KMS-11 (cell line): ENCODE measurements around the gene ADCY3.

Experiments used
- H2AFZ ChIP-seq: fragments of 200-600 bp; sonication (generic); 2 replicates; pipeline ENCODE4 v1.6.1; 2016; ENCODE audit warnings: antibody characterized with exemption, mixed run types, low read depth
- H3K27ac ChIP-seq: fragments of 200-600 bp; sonication (generic); 2 replicates; pipeline ENCODE4 v1.6.1; 2016; ENCODE audit warnings: mild to moderate bottlenecking, mixed run types
- H3K27me3 ChIP-seq: fragments of 200-600 bp; sonication (generic); 2 replicates; pipeline ENCODE4 v1.6.1; 2017; ENCODE audit warnings: mild to moderate bottlenecking, low read depth, mixed run types, moderate library complexity; ENCODE audit not compliant: insufficient read depth
- H3K36me3 ChIP-seq: fragments of 200-600 bp; sonication (generic); 2 replicates; pipeline ENCODE4 v1.6.1; 2017; ENCODE audit warnings: mild to moderate bottlenecking, mixed run types; ENCODE audit not compliant: insufficient read depth
- H3K4me1 ChIP-seq: fragments of 200-600 bp; sonication (generic); 2 replicates; pipeline ENCODE4 v1.6.1; 2016; ENCODE audit warnings: mild to moderate bottlenecking, low read depth, mixed run types; ENCODE audit not compliant: poor library complexity, severe bottlenecking
- H3K4me2 ChIP-seq: fragments of 200-600 bp; sonication (generic); 2 replicates; pipeline ENCODE4 v1.7.0; 2016; ENCODE audit warnings: mild to moderate bottlenecking, mixed run types
- H3K4me3 ChIP-seq: fragments of 200-600 bp; sonication (generic); IDR thresholded peaks from 2 replicates; pipeline ENCODE4 v1.6.1; 2017; ENCODE audit warnings: low read depth, low read length, mixed read lengths; ENCODE audit not compliant: insufficient read depth
- H3K79me2 ChIP-seq: fragments of 200-600 bp; sonication (generic); 2 replicates; pipeline ENCODE4 v1.6.1; 2016; ENCODE audit warnings: low read depth, mixed run types; ENCODE audit not compliant: insufficient read depth
- H3K9ac ChIP-seq: fragments of 200-600 bp; sonication (generic); 2 replicates; pipeline ENCODE4 v1.6.1; 2016; ENCODE audit warnings: mild to moderate bottlenecking, mixed run types
- H4K20me1 ChIP-seq: fragments of 200-600 bp; sonication (generic); 2 replicates; pipeline ENCODE4 v1.6.1; 2016; ENCODE audit warnings: mild to moderate bottlenecking, mixed run types; ENCODE audit not compliant: insufficient read depth
- CTCF ChIP-seq: fragments of 200-600 bp; sonication (generic); conservative IDR thresholded peaks from 2 replicates; pipeline ENCODE4 v1.6.1; 2017; ENCODE audit warnings: low read depth, mild to moderate bottlenecking, antibody characterized with exemption, low read length, moderate library complexity, mixed read lengths

ADCY3 gene

GRCh38 chr2:24871852-24872333, 48.1 kb downstream of the ADCY3 start:
- Histone ChIP-seq H4K20me1 (no peaks in the 10 kb centered on the region), H3K79me2 (no peaks in the 10 kb centered on the region), H3K27ac (no peak overlapping the region), H3K4me3 (no peak overlapping the region), H2AFZ (no peak overlapping the region), H3K27me3 (no peaks in the 10 kb centered on the region), H3K9ac (no peak overlapping the region), H3K4me2 (no peak overlapping the region), H3K4me1 (no peaks in the 10 kb centered on the region), H3K36me3 (no peaks in the 10 kb centered on the region)
- TF ChIP-seq CTCF, result no peak

GRCh38 chr2:24870891-24871705, 48.9 kb downstream of the ADCY3 start:
- Histone ChIP-seq H2AFZ (no peak overlapping the region), H4K20me1 (no peaks in the 10 kb centered on the region), H3K4me3 (no peak overlapping the region), H3K27ac (no peak overlapping the region), H3K36me3 (no peaks in the 10 kb centered on the region), H3K79me2 (no peaks in the 10 kb centered on the region), H3K27me3 (no peaks in the 10 kb centered on the region), H3K9ac (no peak overlapping the region), H3K4me1 (no peaks in the 10 kb centered on the region), H3K4me2 (no peak overlapping the region)
- no peak for TF ChIP-seq CTCF

GRCh38 chr2:24870440-24870839, 49.6 kb downstream of the ADCY3 start:
- Histone ChIP-seq H2AFZ (no peak overlapping the region), H3K4me1 (no peaks in the 10 kb centered on the region), H3K27me3 (no peaks in the 10 kb centered on the region), H3K4me2 (no peak overlapping the region), H3K79me2 (no peaks in the 10 kb centered on the region), H4K20me1 (no peaks in the 10 kb centered on the region), H3K9ac (no peak overlapping the region), H3K27ac (no peak overlapping the region), H3K4me3 (no peak overlapping the region), H3K36me3 (no peaks in the 10 kb centered on the region)
- TF ChIP-seq CTCF, result no peak

GRCh38 chr2:24866946-24867345, 53.1 kb downstream of the ADCY3 start:
- H3K79me2 ChIP-seq, result no peaks in the 10 kb centered on the region

More at GRCh38 chr2:24866946-24867345, 53.1 kb downstream of the ADCY3 start:
- no peak for TF ChIP-seq CTCF
- H3K27ac ChIP-seq, result no peak overlapping the region
- H3K27me3 ChIP-seq, result no peaks in the 10 kb centered on the region
- H3K36me3 ChIP-seq, result 0 out of 2 replicates have a peak, but pooled peaks cover 4% of the 10 kb centered on the region
- H3K9ac ChIP-seq, result no peak overlapping the region
- H3K4me1 ChIP-seq, result no peaks in the 10 kb centered on the region
- no peak overlapping the region for H3K4me3 ChIP-seq
- H4K20me1 ChIP-seq, result no peaks in the 10 kb centered on the region
- H3K4me2 ChIP-seq, result no peak overlapping the region
- H2AFZ ChIP-seq, result no peak overlapping the region
